Gastrocnemius medialis (tissue), 4 donors: ENCODE data around the gene METTL26. TPM values are rescaled to one million over a fixed set of nuclear protein-coding genes. Genes with fewer than 3 reads are reported as not detected.
A peak's percentile ranks its signal among the peaks of the same experiment; 100 is the strongest.

ENCODE experiments used
- ATAC-seq, 2 donors: fragments of 150-250 bp; one replicate each; pipeline ENCODE4 v1.9.1; 2016
- DNase-seq, 2 donors: peaks; one replicate each; pipeline ENCODE4 v3.0.0-alpha.2; 2019
- H3K27ac ChIP-seq, 4 donors: fragments of 200-600 bp; sonication (generic); 1 replicate in 1 of 4; 2 replicates in 3 of 4; pipeline ENCODE4 v1.5.1; 2016 to 2018; ENCODE audit warnings: mild to moderate bottlenecking in 2 of 4, moderate library complexity in 1 of 4
- H3K27me3 ChIP-seq, 3 donors: fragments of 200-600 bp; sonication (generic) in 2 of 3; 1 replicate in 1 of 3; 2 replicates in 2 of 3; pipeline versions ENCODE4 v1.5.1 to v1.6.0; 2016 to 2019; ENCODE audit warnings: mild to moderate bottlenecking in 1 of 3, moderate library complexity in 1 of 3
- H3K36me3 ChIP-seq, 2 donors: fragments of 200-600 bp; sonication (generic) in 1 of 2; one replicate each; pipeline ENCODE4 v1.5.1; 2017 to 2018
- H3K4me1 ChIP-seq, 2 donors: fragments of 200-600 bp; sonication (generic) in 1 of 2; one replicate each; pipeline ENCODE4 v1.5.1; 2016 to 2017; ENCODE audit warnings: mild to moderate bottlenecking in 2 of 2
- H3K4me3 ChIP-seq, 4 donors: fragments of 200-600 bp; sonication (generic) in 3 of 4; 1 replicate in 1 of 4; 2 replicates in 3 of 4; pipeline ENCODE4 v1.5.1; 2016 to 2019; ENCODE audit warnings: mild to moderate bottlenecking in 2 of 4
- H3K9me3 ChIP-seq, 3 donors: fragments of 200-600 bp; sonication (generic) in 2 of 3; 1 replicate in 1 of 3; 2 replicates in 2 of 3; pipeline ENCODE4 v1.5.1; 2016 to 2019
- CTCF ChIP-seq, 5 experiments: fragments of 450-650 bp in 3 of 5; fragments of 200-600 bp in 2 of 5; sonication (generic) in 2 of 5; IDR thresholded peaks in 4 of 5; conservative IDR thresholded peaks in 1 of 5; 1 replicate in 4 of 5; 2 replicates in 1 of 5; pipeline ENCODE4 v1.5.1; 2016 to 2019; ENCODE audit warnings: antibody characterized with exemption in 5 of 5, mild to moderate bottlenecking in 3 of 5, moderate library complexity in 3 of 5
- POLR2A ChIP-seq, 2 donors: fragments of 450-650 bp; IDR thresholded peaks; one replicate each; pipeline ENCODE4 v1.6.1; 2017; ENCODE audit warnings: antibody characterized with exemption in 2 of 2, mild to moderate bottlenecking in 2 of 2, moderate library complexity in 2 of 2
- in situ Hi-C, 4 donors: fragments of 200-750 bp; cut with MboI; loops; one replicate each; pipeline versions ENCODE4 v1.15.0 to v1.8.0; 2017; ENCODE audit warnings: low sequenced_read_pairs in 4 of 4
- intact Hi-C: fragments of 100-400 bp; cut with DNase I; formaldehyde crosslinking; loops from one replicate; pipeline ENCODE4 v1.15.1; 2023; ENCODE audit warnings: low total_unique reads
- total RNA-seq, 4 donors: library from RNA; depleted of rRNA; stranded (reverse); fragments of >200 nt; gene quantifications; one replicate each; pipeline versions ENCODE4 v1.1.0 to v1.2.3, GENCODE V29; 2016

The METTL26 gene
- total RNA-seq, 4 donors from 2014 or later = 114 to 212 (median 141) TPM

GRCh38 chr16:662597-662996 is 26.5 kb upstream of the METTL26 start:
- H3K4me1 ChIP-seq = peaks cover 0 to 14% of the 10 kb centered on the region in 2 donors
- intact Hi-C loops = no loop called here

GRCh38 chr16:662095-662494 is 26.0 kb upstream of the METTL26 start:
- no peaks in the 10 kb centered on the region for H3K9me3 ChIP-seq
- no peaks in the 10 kb centered on the region for H3K27me3 ChIP-seq
- no peak overlapping the region for H3K4me3 ChIP-seq
- intact Hi-C loops = no loop called here
- no peak for TF ChIP-seq POLR2A (IDR thresholded peaks at IDR 0.05)
- H3K27ac ChIP-seq = no peak overlapping the region
- in situ Hi-C loops = no loop called here
- H3K4me1 ChIP-seq = peaks cover 0 to 10% of the 10 kb centered on the region in 2 donors
- DNase-seq = no peak
- no peaks in the 10 kb centered on the region for H3K36me3 ChIP-seq
- ATAC-seq = no peak

More at GRCh38 chr16:662597-662996, 26.5 kb upstream of the METTL26 start:
- Histone ChIP-seq H3K27ac (no peak overlapping the region), H3K27me3 (no peaks in the 10 kb centered on the region), H3K4me3 (no peak overlapping the region), H3K9me3 (no peaks in the 10 kb centered on the region), H3K36me3 (no peaks in the 10 kb centered on the region)
- in situ Hi-C loops = no loop called here
- DNase-seq (no peak), ATAC-seq (no peak)
- TF ChIP-seq POLR2A (IDR thresholded peaks at IDR 0.05) = no peak
- no peak for TF ChIP-seq CTCF (IDR thresholded peaks at IDR 0.05 in 4 of 5, conservative IDR thresholded peaks at IDR 0.05 in 1 of 5)

- TF ChIP-seq POLR2A (IDR thresholded peaks at IDR 0.05) (peak in 1 of 2 donors; percentile 1), CTCF (IDR thresholded peaks at IDR 0.05 in 4 of 5, conservative IDR thresholded peaks at IDR 0.05 in 1 of 5) (peak in 1 of 5 experiments; percentile 28)
- Histone ChIP-seq H3K9me3 (no peaks in the 10 kb centered on the region), H3K27ac (peak overlapping the region; percentile 51 to 77 (median 67)), H3K4me1 (peaks cover 0 to 10% of the 10 kb centered on the region in 2 donors), H3K36me3 (no peaks in the 10 kb centered on the region), H3K27me3 (no peaks in the 10 kb centered on the region), H3K4me3 (peak overlapping the region in 2 of 4 donors; percentile 7 to 30)
- peak in 1 of 2 donors; percentile 39 for ATAC-seq
- intact Hi-C loops (loop anchor here (1.0 kb wide), 1 partner anchor 24 kb away; no protein-coding TSS in a partner anchor), in situ Hi-C loops (no loop called here)
- DNase-seq = no peak
Measured at GRCh38 chr16:661184-661821, 25.2 kb upstream of the METTL26 start.

- Histone ChIP-seq H3K27ac (peak overlapping the region; percentile 62 to 77 (median 74)), H3K9me3 (no peaks in the 10 kb centered on the region), H3K4me1 (peaks cover 0 to 10% of the 10 kb centered on the region in 2 donors), H3K36me3 (no peaks in the 10 kb centered on the region), H3K4me3 (peak overlapping the region; percentile 11 to 48 (median 36)), H3K27me3 (no peaks in the 10 kb centered on the region)
- TF ChIP-seq CTCF (IDR thresholded peaks at IDR 0.05 in 4 of 5, conservative IDR thresholded peaks at IDR 0.05 in 1 of 5) (peak; percentile 21 to 78 (median 74)), POLR2A (IDR thresholded peaks at IDR 0.05) (peak in 1 of 2 donors; percentile 1)
- in situ Hi-C loops = no loop called here
- DNase-seq (peak; percentile 66 to 87), ATAC-seq (peak; percentile 82 to 91)
- intact Hi-C loops = loop anchor here (1.0 kb wide), 4 partner anchors 11 to 81 kb away; partner anchors contain the start of genes RAB40C and WDR90
Measured at GRCh38 chr16:660459-661183, 24.5 kb upstream of the METTL26 start.

GRCh38 chr16:660132-660458 is 24.0 kb upstream of the METTL26 start:
- no peak for ATAC-seq
- no peaks in the 10 kb centered on the region for H3K27me3 ChIP-seq
- no peaks in the 10 kb centered on the region for H3K36me3 ChIP-seq
- intact Hi-C loops = loop anchor here (1.0 kb wide), 3 partner anchors 11 to 81 kb away; partner anchors contain the start of genes RAB40C and WDR90
- no peaks in the 10 kb centered on the region for H3K9me3 ChIP-seq
- peaks cover 0 to 10% of the 10 kb centered on the region in 2 donors for H3K4me1 ChIP-seq
- H3K4me3 ChIP-seq = peak overlapping the region in 2 of 4 donors; percentile 30 to 41
- in situ Hi-C loops = no loop called here
- TF ChIP-seq CTCF (IDR thresholded peaks at IDR 0.05 in 4 of 5, conservative IDR thresholded peaks at IDR 0.05 in 1 of 5) (no peak), POLR2A (IDR thresholded peaks at IDR 0.05) (no peak)
- peak overlapping the region; percentile 45 to 77 (median 68) for H3K27ac ChIP-seq
- no peak for DNase-seq
